Spleen (tissue), 11 donors: Measurements from ENCODE around the gene ZNF814. TPM values are rescaled to one million over a fixed set of nuclear protein-coding genes. Genes with fewer than 3 reads are reported as not detected.
"Not testable (repeated sequence)": the region's sequence is repeated elsewhere in the genome, so short reads cannot be mapped to it uniquely, and the experiment has no call there.

Source experiments
- DNase-seq: peaks from one replicate; pipeline ENCODE4 v3.0.0-alpha.2; 2020
- H3K27ac ChIP-seq, 8 donors: fragments of 200-600 bp; sonication (generic) in 7 of 8; 1 replicate in 4 of 8; 2 replicates in 4 of 8; pipeline versions ENCODE4 v1.5.0 to v1.8.0; 2016 to 2021; ENCODE audit warnings: inconsistent platforms in 4 of 8, mild to moderate bottlenecking in 4 of 8, moderate library complexity in 1 of 8
- H3K27me3 ChIP-seq, 7 donors: fragments of 200-600 bp; sonication (generic) in 6 of 7; replicated peaks in 1 of 7; 1 replicate in 4 of 7; 2 replicates in 3 of 7; pipeline versions ENCODE4 v1.5.0 to v1.8.0; 2016 to 2021; ENCODE audit warnings: inconsistent platforms in 3 of 7, mild to moderate bottlenecking in 1 of 7
- H3K36me3 ChIP-seq, 6 donors: fragments of 200-600 bp; sonication (generic) in 5 of 6; 1 replicate in 4 of 6; 2 replicates in 2 of 6; pipeline versions ENCODE4 v1.5.0 to v1.8.0; 2016 to 2021; ENCODE audit warnings: inconsistent platforms in 2 of 6
- H3K4me1 ChIP-seq, 6 donors: fragments of 200-600 bp; sonication (generic) in 5 of 6; 1 replicate in 3 of 6; 2 replicates in 3 of 6; pipeline versions ENCODE4 v1.5.0 to v1.8.0; 2016 to 2021; ENCODE audit warnings: inconsistent platforms in 3 of 6
- H3K4me3 ChIP-seq, 8 donors: fragments of 200-600 bp; sonication (generic) in 7 of 8; 1 replicate in 4 of 8; 2 replicates in 4 of 8; pipeline versions ENCODE4 v1.5.0 to v1.8.0; 2016 to 2021; ENCODE audit warnings: inconsistent platforms in 4 of 8, mild to moderate bottlenecking in 4 of 8, moderate library complexity in 2 of 8
- H3K9me3 ChIP-seq, 8 donors: fragments of 200-600 bp; sonication (generic) in 7 of 8; 1 replicate in 4 of 8; 2 replicates in 4 of 8; pipeline versions ENCODE4 v1.5.0 to v1.8.0; 2016 to 2021; ENCODE audit warnings: inconsistent platforms in 4 of 8
- CTCF ChIP-seq, 11 experiments: fragments of 200-600 bp in 7 of 11; fragments of 450-650 bp in 4 of 11; sonication (generic) in 4 of 11; IDR thresholded peaks in 8 of 11; conservative IDR thresholded peaks in 3 of 11; 1 replicate in 7 of 11; 2 replicates in 4 of 11; pipeline versions ENCODE4 v1.4.0 to v1.8.0; 2016 to 2021; ENCODE audit warnings: antibody characterized with exemption in 11 of 11, inconsistent platforms in 4 of 11, mild to moderate bottlenecking in 1 of 11
- POLR2A ChIP-seq, 3 donors: fragments of 450-650 bp; IDR thresholded peaks; one replicate each; pipeline ENCODE4 v1.5.1; 2017; ENCODE audit warnings: antibody characterized with exemption in 3 of 3, mild to moderate bottlenecking in 1 of 3
- POLR2AphosphoS5 ChIP-seq, 3 donors: sonication (generic); formaldehyde crosslinking; IDR thresholded peaks; one replicate each; pipeline ENCODE4 v1.5.1; 2017; ENCODE audit warnings: antibody characterized with exemption in 3 of 3
- WGBS, 5 donors: extraction: QIAGEN DNeasy Blood & Tissue Kit in 3 of 5; methylation state at CpG; one replicate each; pipeline versions ENCODE4 v1.1.5 to v1.1.7; 2013 to 2018; 5-methylcytosine and 5-hydroxymethylcytosine counted together
- intact Hi-C: fragments of 100-400 bp; cut with DNase I; formaldehyde crosslinking; loops from one replicate; pipeline ENCODE4 v1.15.0; 2023; ENCODE audit warnings: low total_unique reads
- polyA plus RNA-seq, 3 donors: library from polyadenylated mRNA; stranded (reverse); fragments of 200-250 nt; gene quantifications; one replicate each; pipeline ENCODE4 v1.2.1, GENCODE V29; 2013
- total RNA-seq, 7 donors: library from RNA; depleted of rRNA in 3 of 7; stranded (reverse); fragments of >200 nt in 3 of 7; fragmentation: NEBNext Ultra II Directional in 4 of 7; extraction: Animal tissue kit (Norgen Biotek cat#: 25700) in 4 of 7; gene quantifications; one replicate each; pipeline versions ENCODE4 v1.1.0 to v1.2.1, GENCODE V29; 2016 to 2021
- donor health status: healthy with polysubstance abuse.
- donor health status: DM: no; HTN: no; CAD: no; lungs with moderate emphysema.
- donor health status: DM: no; HTN: no; CAD: no.
- donor health status: Bipolar disorder and iron deficiency.
- donor health status: healthy.
- donor health status: DM: no; HTN: no; CAD: no.
- donor health status: DM: yes; HTN: yes; CAD: no.

ZNF814 gene
- total and polyA plus RNA-seq, 10 donors, result 15.4 to 48.1 (median 30.7) TPM

- intact Hi-C loops, result no loop called here
- Histone ChIP-seq H3K36me3 (peaks cover 10 to 83% (median 52%) of the 10 kb centered on the region in 6 donors), H3K27me3 (no peaks in the 10 kb centered on the region), H3K4me3 (no peak overlapping the region), H3K9me3 (peaks cover 38 to 99% (median 98%) of the 10 kb centered on the region in 8 donors), H3K27ac (no peak overlapping the region), H3K4me1 (no peaks in the 10 kb centered on the region)
- no peak for DNase-seq
- no peak for TF ChIP-seq POLR2A (IDR thresholded peaks at IDR 0.05)
- TF ChIP-seq CTCF (IDR thresholded peaks at IDR 0.05 in 8 of 11, conservative IDR thresholded peaks at IDR 0.05 in 3 of 11), result no peak
- TF ChIP-seq POLR2AphosphoS5 (IDR thresholded peaks at IDR 0.05), result no peak
These were observed 16.4 kb downstream of the ZNF814 start for GRCh38 chr19:57872450-57872849.

- 91 to 96% (median 91%) methylated on average over 2 of the region's 2 CpGs for WGBS, 5 donors
- Histone ChIP-seq H3K36me3 (peaks cover 25 to 83% (median 55%) of the 10 kb centered on the region in 6 donors), H3K4me1 (no peaks in the 10 kb centered on the region), H3K27me3 (no peaks in the 10 kb centered on the region), H3K27ac (no peak overlapping the region), H3K9me3 (peaks cover 35 to 99% (median 98%) of the 10 kb centered on the region in 8 donors), H3K4me3 (no peak overlapping the region)
- DNase-seq, result no peak
- intact Hi-C loops, result no loop called here
- TF ChIP-seq CTCF (IDR thresholded peaks at IDR 0.05 in 8 of 11, conservative IDR thresholded peaks at IDR 0.05 in 3 of 11) (no peak), POLR2AphosphoS5 (IDR thresholded peaks at IDR 0.05) (no peak), POLR2A (IDR thresholded peaks at IDR 0.05) (no peak)
These were observed 18.6 kb downstream of the ZNF814 start for GRCh38 chr19:57870225-57870624.

- 95 to 100% (median 98%) methylated on average over 6 of the region's 6 CpGs for WGBS, 5 donors
These were observed 19.2 kb downstream of the ZNF814 start for GRCh38 chr19:57869655-57870054.

GRCh38 chr19:57867868-57868492 is 20.9 kb downstream of the ZNF814 start:
- intact Hi-C loops, result no loop called here
- WGBS, 5 donors, result 97 to 98% (median 97%) methylated on average over 6 to 7 of the region's 7 CpGs
- TF ChIP-seq CTCF (IDR thresholded peaks at IDR 0.05 in 8 of 11, conservative IDR thresholded peaks at IDR 0.05 in 3 of 11) (no peak), POLR2AphosphoS5 (IDR thresholded peaks at IDR 0.05) (peak in 1 of 3 donors; percentile 30), POLR2A (IDR thresholded peaks at IDR 0.05) (no peak)
- Histone ChIP-seq H3K4me1 (no peaks in the 10 kb centered on the region), H3K36me3 (peaks cover 23 to 83% (median 56%) of the 10 kb centered on the region in 6 donors), H3K27me3 (no peaks in the 10 kb centered on the region), H3K27ac (no peak overlapping the region), H3K4me3 (no peak overlapping the region), H3K9me3 (peaks cover 24 to 99% (median 92%) of the 10 kb centered on the region in 8 donors)
- DNase-seq, result no peak

More at GRCh38 chr19:57869655-57870054, 19.2 kb downstream of the ZNF814 start:
- peaks cover 27 to 83% (median 58%) of the 10 kb centered on the region in 6 donors for H3K36me3 ChIP-seq
- H3K4me3 ChIP-seq, H3K4me1 ChIP-seq, H3K27ac ChIP-seq, DNase-seq, intact Hi-C loops, H3K27me3 ChIP-seq: not testable (repeated sequence)
- TF ChIP-seq POLR2AphosphoS5 (IDR thresholded peaks at IDR 0.05), result peak in 1 of 3 donors; percentile 29
- H3K9me3 ChIP-seq, result peaks cover 35 to 100% (median 100%) of the 10 kb centered on the region in 8 donors

GRCh38 chr19:57862351-57862750 is 26.5 kb downstream of the ZNF814 start:
- H3K27ac ChIP-seq, intact Hi-C loops, H3K4me1 ChIP-seq, DNase-seq, H3K27me3 ChIP-seq, H3K4me3 ChIP-seq: not testable (repeated sequence)
- H3K36me3 ChIP-seq, result peaks cover 20 to 100% (median 94%) of the 10 kb centered on the region in 6 donors
- WGBS, 5 donors, result 77 to 90% (median 85%) methylated on average over 3 of the region's 3 CpGs
- H3K9me3 ChIP-seq, result peaks cover 0 to 93% (median 81%) of the 10 kb centered on the region in 8 donors

GRCh38 chr19:57854117-57854516 is 34.7 kb downstream of the ZNF814 start:
- DNase-seq, H3K27ac ChIP-seq, H3K4me3 ChIP-seq, intact Hi-C loops, H3K27me3 ChIP-seq: not testable (repeated sequence)
- H3K36me3 ChIP-seq, result peaks cover 0 to 68% (median 33%) of the 10 kb centered on the region in 6 donors
- H3K9me3 ChIP-seq, result peaks cover 0 to 30% (median 8%) of the 10 kb centered on the region in 8 donors
- 87 to 100% (median 91%) methylated on average over 1 to 2 of the region's 2 CpGs for WGBS, 5 donors
- H3K4me1 ChIP-seq, result peaks cover 0 to 23% (median 16%) of the 10 kb centered on the region in 6 donors

- 72 to 94% (median 91%) methylated on average over 4 to 5 of the region's 6 CpGs for WGBS, 5 donors
- peaks cover 0 to 47% (median 17%) of the 10 kb centered on the region in 6 donors for H3K36me3 ChIP-seq
- intact Hi-C loops, result not testable (repeated sequence)
These were observed 36.8 kb downstream of the ZNF814 start for GRCh38 chr19:57851812-57852603.

More at GRCh38 chr19:57851812-57852603, 36.8 kb downstream of the ZNF814 start:
- not testable (repeated sequence) for H3K27ac ChIP-seq, H3K4me3 ChIP-seq, DNase-seq, H3K27me3 ChIP-seq
- Histone ChIP-seq H3K9me3 (peaks cover 0 to 16% (median 0%) of the 10 kb centered on the region in 8 donors), H3K4me1 (peaks cover 0 to 27% (median 17%) of the 10 kb centered on the region in 6 donors)
